Measurements from ENCODE around the gene DYNLT1. TPM values are rescaled to one million over a fixed set of nuclear protein-coding genes. Genes with fewer than 3 reads are reported as not detected.
"Not testable (repeated sequence)": the region's sequence is repeated elsewhere in the genome, so short reads cannot be mapped to it uniquely, and the experiment has no call there.

Gene DYNLT1
- total RNA-seq, 1 experiment from 2014 or later: 156 TPM

- intact Hi-C loops (cut with micrococcal nuclease; ENCODE audit: unreplicated experiment): no loop called here
- no peaks in the 10 kb centered on the region for H3K27me3 Mint-ChIP-seq (ENCODE audit: unreplicated experiment)
- DNase-seq: no peak
- H3K27ac Mint-ChIP-seq (ENCODE audit: unreplicated experiment): no peak overlapping the region
- CTCF ChIA-PET: interaction anchor here (0.7 kb wide), 1 partner anchor 986 kb away, joined by 3 read pairs; no protein-coding TSS in a partner anchor
- H3K4me1 Mint-ChIP-seq (ENCODE audit: low read depth, unreplicated experiment): no peaks in the 10 kb centered on the region
- TF ChIP-seq, protein P1, sequence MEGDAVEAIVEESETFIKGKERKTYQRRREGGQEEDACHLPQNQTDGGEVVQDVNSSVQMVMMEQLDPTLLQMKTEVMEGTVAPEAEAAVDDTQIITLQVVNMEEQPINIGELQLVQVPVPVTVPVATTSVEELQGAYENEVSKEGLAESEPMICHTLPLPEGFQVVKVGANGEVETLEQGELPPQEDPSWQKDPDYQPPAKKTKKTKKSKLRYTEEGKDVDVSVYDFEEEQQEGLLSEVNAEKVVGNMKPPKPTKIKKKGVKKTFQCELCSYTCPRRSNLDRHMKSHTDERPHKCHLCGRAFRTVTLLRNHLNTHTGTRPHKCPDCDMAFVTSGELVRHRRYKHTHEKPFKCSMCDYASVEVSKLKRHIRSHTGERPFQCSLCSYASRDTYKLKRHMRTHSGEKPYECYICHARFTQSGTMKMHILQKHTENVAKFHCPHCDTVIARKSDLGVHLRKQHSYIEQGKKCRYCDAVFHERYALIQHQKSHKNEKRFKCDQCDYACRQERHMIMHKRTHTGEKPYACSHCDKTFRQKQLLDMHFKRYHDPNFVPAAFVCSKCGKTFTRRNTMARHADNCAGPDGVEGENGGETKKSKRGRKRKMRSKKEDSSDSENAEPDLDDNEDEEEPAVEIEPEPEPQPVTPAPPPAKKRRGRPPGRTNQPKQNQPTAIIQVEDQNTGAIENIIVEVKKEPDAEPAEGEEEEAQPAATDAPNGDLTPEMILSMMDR (IDR thresholded peaks at IDR 0.05; ENCODE audit: unreplicated experiment): no peak
- no TSS peak for BruUV-seq (replicated peaks)
- H3K9me3 Mint-ChIP-seq (ENCODE audit: low read depth, unreplicated experiment): no peaks in the 10 kb centered on the region
- peaks cover 26% of the 10 kb centered on the region for H3K36me3 Mint-ChIP-seq (ENCODE audit: insufficient read depth, unreplicated experiment)
- no peak overlapping the region for H3K4me3 Mint-ChIP-seq (ENCODE audit: low read depth, unreplicated experiment)
These were observed 21.9 kb downstream of the DYNLT1 start for GRCh38 chr6:158622545-158623190.

DNA sequence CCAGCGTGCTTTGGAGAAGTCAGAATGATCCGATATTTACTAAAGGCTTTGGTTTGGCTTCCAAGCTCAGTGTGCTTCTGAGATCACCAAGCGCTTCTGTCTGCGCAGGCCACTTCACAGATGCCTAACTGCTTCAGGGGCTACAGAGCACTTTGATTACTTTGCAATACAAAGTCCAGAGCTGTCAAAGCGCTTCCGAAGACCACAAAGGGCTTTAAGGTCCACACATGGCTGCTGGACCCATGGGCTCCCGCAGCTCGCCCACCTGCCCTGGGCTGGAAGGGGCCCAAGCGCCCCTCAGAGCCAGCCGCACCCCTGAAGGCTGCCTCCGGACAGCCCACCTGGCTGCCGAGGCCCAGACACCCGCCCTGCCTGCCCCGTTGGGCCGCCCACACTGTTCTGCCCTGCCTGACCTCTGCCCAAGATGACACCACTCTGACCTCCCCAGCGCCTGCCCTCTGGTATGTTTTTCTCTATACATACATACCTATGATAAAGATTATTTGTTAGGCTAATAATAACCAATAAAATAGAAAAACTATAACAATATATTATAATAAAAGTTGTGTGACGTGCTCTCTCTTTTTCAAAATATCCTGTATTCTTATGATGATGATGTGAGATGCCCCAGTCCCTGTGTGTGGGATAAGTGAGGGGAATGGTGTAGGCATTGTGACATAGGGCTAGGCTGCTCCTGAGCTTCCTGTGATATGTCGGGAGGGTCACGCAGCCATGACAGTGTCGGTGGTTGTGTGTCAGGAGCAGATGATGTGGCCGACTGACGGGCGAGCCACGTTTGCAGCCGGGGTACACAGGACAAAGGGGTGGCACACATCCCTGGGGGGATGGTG, 22.6 kb downstream of the DYNLT1 start:
- H3K27ac Mint-ChIP-seq (ENCODE audit: unreplicated experiment): no peak overlapping the region
- intact Hi-C loops (cut with micrococcal nuclease; ENCODE audit: unreplicated experiment): no loop called here
- TF ChIP-seq, protein P1 (IDR thresholded peaks at IDR 0.05; ENCODE audit: unreplicated experiment): no peak
- DNase-seq: no peak
- BruUV-seq (replicated peaks): no TSS peak
- H3K36me3 Mint-ChIP-seq (ENCODE audit: insufficient read depth, unreplicated experiment): peaks cover 22% of the 10 kb centered on the region
- CTCF ChIA-PET: interaction anchor here (0.6 kb wide), 1 partner anchor 473 kb away, joined by 3 read pairs; no protein-coding TSS in a partner anchor
- H3K9me3 Mint-ChIP-seq (ENCODE audit: low read depth, unreplicated experiment): no peaks in the 10 kb centered on the region
- no peaks in the 10 kb centered on the region for H3K27me3 Mint-ChIP-seq (ENCODE audit: unreplicated experiment)
- no peak overlapping the region for H3K4me3 Mint-ChIP-seq (ENCODE audit: low read depth, unreplicated experiment)
- H3K4me1 Mint-ChIP-seq (ENCODE audit: low read depth, unreplicated experiment): no peaks in the 10 kb centered on the region

GRCh38 chr6:158620963-158621693, 23.4 kb downstream of the DYNLT1 start:
- Mint-ChIP-seq H3K4me3 (ENCODE audit: low read depth, unreplicated experiment) (no peak overlapping the region), H3K9me3 (ENCODE audit: low read depth, unreplicated experiment) (no peaks in the 10 kb centered on the region), H3K27me3 (ENCODE audit: unreplicated experiment) (no peaks in the 10 kb centered on the region), H3K27ac (ENCODE audit: unreplicated experiment) (no peak overlapping the region), H3K36me3 (ENCODE audit: insufficient read depth, unreplicated experiment) (peaks cover 15% of the 10 kb centered on the region), H3K4me1 (ENCODE audit: low read depth, unreplicated experiment) (no peaks in the 10 kb centered on the region)
- CTCF ChIA-PET: interaction anchor here (0.6 kb wide), 1 partner anchor 473 kb away, joined by 3 read pairs; no protein-coding TSS in a partner anchor
- intact Hi-C loops (cut with micrococcal nuclease; ENCODE audit: unreplicated experiment): no loop called here
- TF ChIP-seq, protein P1 (IDR thresholded peaks at IDR 0.05; ENCODE audit: unreplicated experiment): no peak
- BruUV-seq (replicated peaks): no TSS peak
- no peak for DNase-seq

DNA sequence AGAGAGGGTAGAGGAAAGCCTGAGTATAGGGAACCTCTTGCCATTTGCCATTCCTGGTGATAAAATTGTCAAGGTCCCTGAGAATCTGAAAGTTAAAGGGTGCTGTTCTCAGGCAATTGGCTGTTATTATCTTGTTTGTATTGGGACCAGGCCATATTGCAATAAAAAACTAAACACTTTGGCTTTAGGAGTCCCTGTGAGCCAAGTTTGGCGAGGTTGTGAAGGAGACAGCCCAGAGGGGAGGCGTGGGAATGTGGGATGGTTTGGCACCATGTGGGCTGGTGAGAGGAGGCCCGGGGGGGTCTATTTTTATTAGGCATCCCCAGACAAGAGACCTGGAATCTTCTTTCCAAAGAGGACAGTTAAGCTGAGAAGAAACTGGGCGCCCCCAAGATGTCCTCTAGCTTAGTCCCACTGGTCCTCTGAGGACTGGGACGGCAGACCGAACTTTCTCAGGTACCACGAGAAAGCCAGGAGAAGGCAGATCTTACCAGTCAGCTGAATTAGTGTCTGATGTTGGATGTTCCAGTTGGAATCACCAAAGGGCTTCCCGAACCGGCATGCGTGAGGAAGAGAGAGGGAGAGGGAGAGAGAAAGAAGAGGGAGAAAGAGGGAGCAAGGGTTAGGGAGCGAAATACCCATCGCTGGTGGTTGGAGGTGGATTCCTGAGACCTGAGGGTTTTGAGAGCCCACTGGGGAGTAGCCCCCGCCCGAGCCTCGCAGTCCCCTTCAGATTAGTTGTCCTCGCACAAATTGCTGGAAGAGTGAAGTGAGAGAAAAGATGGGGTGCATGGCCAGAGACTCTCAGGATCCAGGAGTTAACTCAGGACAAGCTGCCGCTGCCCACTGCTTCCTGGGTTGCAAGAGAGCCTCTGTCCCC, 24.4 kb downstream of the DYNLT1 start:
- Mint-ChIP-seq H3K9me3 (ENCODE audit: low read depth, unreplicated experiment) (no peaks in the 10 kb centered on the region), H3K4me3 (ENCODE audit: low read depth, unreplicated experiment) (no peak overlapping the region), H3K27me3 (ENCODE audit: unreplicated experiment) (no peaks in the 10 kb centered on the region), H3K4me1 (ENCODE audit: low read depth, unreplicated experiment) (no peaks in the 10 kb centered on the region), H3K27ac (ENCODE audit: unreplicated experiment) (no peak overlapping the region), H3K36me3 (ENCODE audit: insufficient read depth, unreplicated experiment) (peaks cover 8% of the 10 kb centered on the region)
- BruUV-seq (replicated peaks): no TSS peak
- CTCF ChIA-PET: no interaction called here
- TF ChIP-seq, protein P1 (IDR thresholded peaks at IDR 0.05; ENCODE audit: unreplicated experiment): no peak
- intact Hi-C loops (cut with micrococcal nuclease; ENCODE audit: unreplicated experiment): no loop called here
- DNase-seq: no peak

GRCh38 chr6:158618289-158618688, 26.3 kb downstream of the DYNLT1 start:
- intact Hi-C loops (cut with micrococcal nuclease; ENCODE audit: unreplicated experiment); H3K27me3 Mint-ChIP-seq (ENCODE audit: unreplicated experiment); DNase-seq; H3K9me3 Mint-ChIP-seq (ENCODE audit: low read depth, unreplicated experiment); H3K4me3 Mint-ChIP-seq (ENCODE audit: low read depth, unreplicated experiment); H3K27ac Mint-ChIP-seq (ENCODE audit: unreplicated experiment); CTCF ChIA-PET; H3K36me3 Mint-ChIP-seq (ENCODE audit: insufficient read depth, unreplicated experiment); H3K4me1 Mint-ChIP-seq (ENCODE audit: low read depth, unreplicated experiment); BruUV-seq (replicated peaks): not testable (repeated sequence)

DNA sequence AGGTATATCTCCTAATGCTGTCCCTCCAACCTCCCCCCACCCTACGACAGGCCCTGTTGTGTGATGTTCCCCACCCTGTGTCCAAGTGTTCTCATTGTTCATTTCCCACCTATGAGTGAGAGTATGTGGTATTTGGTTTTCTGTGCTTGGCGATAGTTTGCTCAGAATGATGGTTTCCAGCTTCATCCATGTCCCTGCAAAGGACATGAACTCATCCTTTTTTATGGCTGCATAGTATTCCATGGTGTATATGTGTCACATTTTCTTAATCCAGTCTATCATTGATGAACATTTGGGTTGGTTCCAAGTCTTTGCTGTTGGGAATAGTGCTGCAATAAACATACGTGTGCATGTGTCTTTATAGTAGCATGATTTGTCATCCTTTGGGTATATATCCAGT, 29.9 kb downstream of the DYNLT1 start:
- BruUV-seq (replicated peaks); H3K27me3 Mint-ChIP-seq (ENCODE audit: unreplicated experiment); H3K4me1 Mint-ChIP-seq (ENCODE audit: low read depth, unreplicated experiment); H3K36me3 Mint-ChIP-seq (ENCODE audit: insufficient read depth, unreplicated experiment); DNase-seq; CTCF ChIA-PET; intact Hi-C loops (cut with micrococcal nuclease; ENCODE audit: unreplicated experiment); H3K27ac Mint-ChIP-seq (ENCODE audit: unreplicated experiment); H3K9me3 Mint-ChIP-seq (ENCODE audit: low read depth, unreplicated experiment); H3K4me3 Mint-ChIP-seq (ENCODE audit: low read depth, unreplicated experiment): not testable (repeated sequence)

Data from Calu3 (cell line).